Limb (tissue), 2 donors: ENCODE data around the gene SSR4.

Experiments used
- DNase-seq, 2 donors: peaks; one replicate each; pipeline ENCODE4 v3.0.0-alpha.2; 2016; ENCODE audit errors: extremely low spot score in 2 of 2

Gene SSR4

GRCh38 chrX:153769158-153769864 is 25.2 kb upstream of the SSR4 start:
- DNase-seq: no peak

DNA sequence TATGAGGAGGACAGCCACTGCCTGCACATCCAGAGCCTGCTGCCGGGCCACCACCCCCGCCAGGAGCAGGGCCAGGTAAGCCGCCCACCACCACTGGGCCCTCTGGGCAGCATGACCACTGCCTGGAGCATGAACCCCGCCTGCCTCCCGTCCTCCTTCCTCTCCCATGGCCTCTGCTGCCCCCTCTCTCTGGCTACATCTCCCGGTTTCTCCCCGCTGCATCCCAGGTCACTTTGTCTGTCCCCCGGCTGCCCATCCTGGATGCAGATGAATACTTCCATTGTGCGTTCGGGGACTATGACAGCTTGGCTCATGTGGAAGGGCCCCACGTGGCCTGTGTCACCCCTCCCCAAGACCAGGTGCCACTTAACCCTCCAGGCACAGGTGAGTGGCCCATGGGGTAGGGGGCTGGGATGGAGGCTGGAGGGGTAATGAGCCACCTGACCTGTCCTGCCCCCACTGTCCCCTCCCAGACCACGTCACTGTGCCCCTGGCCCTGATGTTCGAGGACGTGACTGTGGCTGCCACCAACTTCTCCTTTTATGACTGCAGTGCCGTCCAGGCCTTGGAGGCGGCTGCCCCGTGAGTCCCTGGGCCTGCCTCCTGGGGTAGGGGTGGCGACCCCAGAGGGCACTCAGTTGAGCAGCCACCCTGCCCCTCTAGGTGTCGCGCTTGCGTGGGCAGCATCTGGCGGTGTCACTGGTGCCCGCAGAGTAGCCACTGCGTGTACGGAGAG is 24.4 kb upstream of the SSR4 start:
- DNase-seq: no peak

DNA sequence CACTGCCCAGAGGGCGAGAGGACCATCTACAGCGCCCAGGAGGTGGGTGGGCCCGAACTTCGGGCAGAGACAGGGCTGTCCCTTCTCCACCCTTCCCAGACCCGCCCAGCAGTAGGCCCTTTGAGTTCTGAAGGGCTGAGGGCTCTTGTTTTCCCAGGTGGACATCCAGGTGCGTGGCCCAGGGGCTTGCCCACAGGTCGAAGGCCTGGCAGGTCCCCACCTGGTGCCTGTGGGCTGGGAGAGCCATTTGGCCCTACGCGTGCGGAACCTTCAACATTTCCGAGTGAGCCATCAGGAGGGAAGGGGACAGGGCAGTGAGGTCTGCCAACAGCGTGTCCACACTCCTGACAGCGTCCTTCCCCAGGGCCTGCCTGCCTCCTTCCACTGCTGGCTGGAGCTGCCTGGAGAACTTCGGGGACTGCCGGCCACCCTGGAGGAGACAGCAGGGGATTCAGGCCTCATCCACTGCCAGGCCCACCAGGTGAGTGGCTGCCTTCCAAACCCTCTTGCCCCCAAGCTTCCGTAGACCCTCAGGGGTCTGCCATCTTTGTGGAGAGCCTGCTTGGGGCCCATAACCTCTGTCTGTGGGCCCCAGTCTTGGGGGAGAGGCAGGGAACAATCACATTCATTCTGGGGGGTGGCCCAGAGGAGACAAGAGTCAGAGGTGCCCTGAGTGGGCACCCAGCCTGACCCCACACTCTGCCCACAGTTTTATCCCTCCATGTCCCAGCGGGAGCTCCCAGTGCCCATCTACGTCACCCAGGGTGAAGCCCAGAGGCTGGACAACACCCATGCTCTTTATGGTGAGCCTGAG is 23.7 kb upstream of the SSR4 start:
- no peak for DNase-seq

DNA sequence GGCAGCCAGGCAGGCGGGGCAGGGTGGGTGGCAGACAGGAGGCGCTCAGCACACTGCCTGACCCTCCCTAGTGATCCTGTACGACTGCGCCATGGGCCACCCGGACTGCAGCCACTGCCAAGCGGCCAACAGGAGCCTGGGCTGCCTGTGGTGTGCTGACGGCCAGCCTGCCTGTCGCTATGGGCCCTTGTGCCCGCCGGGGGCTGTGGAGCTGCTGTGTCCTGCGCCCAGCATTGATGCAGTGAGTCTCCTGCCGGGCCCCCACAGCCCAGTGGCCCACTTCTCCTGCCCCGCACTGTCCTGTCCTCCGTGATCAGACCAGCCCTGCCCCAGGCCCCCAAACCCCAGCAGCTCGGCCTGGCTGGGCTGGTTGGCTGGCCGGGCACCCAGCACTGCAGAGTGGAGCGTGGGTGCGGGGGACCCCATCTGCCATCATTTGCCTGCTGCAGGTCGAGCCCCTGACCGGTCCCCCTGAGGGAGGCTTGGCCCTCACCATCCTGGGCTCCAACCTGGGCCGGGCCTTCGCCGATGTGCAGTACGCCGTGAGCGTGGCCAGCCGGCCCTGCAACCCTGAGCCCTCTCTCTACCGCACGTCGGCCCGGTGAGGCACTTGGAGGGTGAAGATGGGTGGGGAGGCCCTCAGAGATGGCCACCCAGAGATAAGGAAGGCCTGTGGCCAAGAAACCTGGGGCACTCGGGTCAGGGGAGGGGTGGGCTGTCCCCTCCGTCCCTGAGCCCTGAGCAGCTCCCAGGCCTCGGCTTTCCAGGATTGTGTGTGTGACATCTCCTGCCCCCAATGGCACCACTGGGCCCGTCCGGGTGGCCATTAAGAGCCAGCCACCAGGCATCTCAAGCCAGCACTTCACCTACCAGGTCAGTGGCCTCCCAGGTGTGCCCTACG is 22.8 kb upstream of the SSR4 start:
- no peak for DNase-seq

DNA sequence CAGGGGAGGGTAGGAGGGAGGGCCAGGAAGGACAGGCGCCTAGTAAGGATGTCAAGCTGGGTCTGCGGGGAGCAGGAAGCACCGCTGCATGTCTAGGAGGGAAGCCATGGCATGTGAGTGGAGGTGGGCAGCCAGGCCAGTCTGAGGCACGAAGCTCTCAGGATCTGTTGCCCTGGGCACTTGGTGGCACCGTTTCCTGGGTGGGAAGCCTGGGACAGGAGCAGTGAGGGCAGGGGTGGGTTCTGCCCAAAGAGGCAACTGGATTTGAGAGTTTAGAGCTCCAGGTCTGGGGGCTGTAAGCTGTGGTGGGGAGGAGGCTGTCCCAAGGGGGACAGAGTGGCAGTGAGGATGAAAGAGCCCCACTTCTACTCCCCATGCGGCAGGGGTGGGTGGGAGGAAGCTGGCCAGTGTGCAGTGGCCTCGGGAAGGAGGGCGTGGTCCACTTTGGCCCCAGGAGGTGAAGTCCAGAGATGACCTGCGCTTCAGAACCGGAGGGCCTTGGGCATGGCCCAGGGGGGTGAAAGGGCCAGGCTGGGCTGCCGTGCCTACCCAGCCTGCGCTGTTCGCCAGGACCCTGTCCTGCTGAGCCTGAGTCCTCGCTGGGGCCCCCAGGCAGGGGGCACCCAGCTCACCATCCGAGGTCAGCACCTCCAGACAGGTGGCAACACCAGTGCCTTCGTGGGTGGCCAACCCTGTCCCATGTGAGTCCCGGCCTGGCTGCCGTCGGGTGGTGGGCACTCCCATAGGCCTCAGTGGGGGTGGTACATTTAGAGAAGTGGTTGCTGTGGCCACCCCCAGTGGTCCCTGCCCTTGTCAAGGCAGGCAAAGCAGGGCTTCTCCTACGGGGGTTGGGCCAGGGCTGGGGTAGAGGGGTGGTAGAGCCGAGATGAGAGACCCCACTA is 21.9 kb upstream of the SSR4 start:
- DNase-seq: no peak

GRCh38 chrX:153773218-153773611 is 21.3 kb upstream of the SSR4 start:
- DNase-seq: no peak

DNA sequence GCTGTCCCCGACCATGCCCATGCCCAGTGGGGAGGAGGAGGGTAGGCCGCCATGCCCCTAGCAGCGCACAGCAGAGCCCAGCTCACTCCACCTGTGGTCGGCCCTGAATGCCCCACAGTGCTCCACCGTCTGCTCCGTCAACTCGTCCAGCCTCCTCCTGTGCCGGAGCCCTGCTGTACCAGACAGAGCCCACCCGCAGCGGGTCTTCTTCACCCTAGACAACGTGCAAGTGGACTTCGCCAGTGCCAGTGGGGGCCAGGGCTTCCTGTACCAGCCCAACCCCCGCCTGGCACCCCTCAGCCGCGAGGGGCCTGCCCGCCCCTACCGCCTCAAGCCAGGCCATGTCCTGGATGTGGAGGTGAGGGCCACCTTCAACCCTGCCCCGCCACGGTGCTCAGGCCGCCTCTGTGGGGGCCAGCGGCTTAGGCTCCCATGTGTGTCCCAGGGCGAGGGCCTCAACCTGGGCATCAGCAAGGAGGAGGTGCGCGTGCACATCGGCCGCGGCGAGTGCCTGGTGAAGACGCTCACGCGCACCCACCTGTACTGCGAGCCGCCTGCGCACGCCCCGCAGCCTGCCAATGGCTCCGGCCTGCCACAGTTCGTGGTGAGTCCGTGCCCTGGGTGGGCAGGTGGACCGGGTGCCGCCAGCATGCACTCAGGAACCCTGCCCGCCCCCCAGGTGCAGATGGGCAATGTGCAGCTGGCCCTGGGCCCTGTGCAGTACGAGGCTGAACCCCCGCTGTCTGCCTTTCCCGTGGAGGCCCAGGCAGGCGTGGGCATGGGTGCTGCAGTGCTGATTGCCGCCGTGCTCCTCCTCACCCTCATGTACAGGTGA is 20.5 kb upstream of the SSR4 start:
- peak in 1 of 2 donors; percentile 11 for DNase-seq

DNA sequence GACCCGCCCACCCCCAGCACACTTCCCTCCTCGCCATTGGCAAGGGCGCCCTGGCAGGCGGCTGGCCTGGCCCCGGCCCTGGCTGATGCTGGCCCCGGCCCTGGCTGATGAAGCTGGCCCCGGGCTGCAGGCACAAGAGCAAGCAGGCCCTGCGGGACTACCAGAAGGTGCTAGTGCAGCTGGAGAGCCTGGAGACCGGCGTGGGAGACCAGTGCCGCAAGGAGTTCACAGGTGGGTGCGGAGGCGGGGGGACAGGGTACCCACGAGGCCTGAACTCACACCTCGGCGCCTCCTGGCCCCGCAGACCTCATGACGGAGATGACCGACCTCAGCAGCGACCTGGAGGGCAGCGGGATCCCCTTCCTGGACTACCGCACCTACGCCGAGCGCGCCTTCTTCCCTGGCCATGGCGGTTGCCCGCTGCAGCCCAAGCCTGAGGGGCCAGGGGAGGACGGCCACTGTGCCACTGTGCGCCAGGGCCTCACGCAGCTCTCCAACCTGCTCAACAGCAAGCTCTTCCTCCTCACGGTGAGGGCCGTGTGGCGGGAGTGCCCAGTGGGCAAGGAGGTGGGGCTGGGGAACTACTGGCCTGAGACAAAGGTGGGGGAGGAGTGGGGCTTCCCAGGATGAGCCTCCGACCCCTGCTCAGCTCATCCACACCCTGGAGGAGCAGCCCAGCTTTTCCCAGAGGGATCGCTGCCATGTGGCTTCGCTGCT is 19.7 kb upstream of the SSR4 start:
- peak in 1 of 2 donors; percentile 18 for DNase-seq

- peak in 1 of 2 donors; percentile 14 for DNase-seq
These were observed 19.0 kb upstream of the SSR4 start for GRCh38 chrX:153775293-153776119.

DNA sequence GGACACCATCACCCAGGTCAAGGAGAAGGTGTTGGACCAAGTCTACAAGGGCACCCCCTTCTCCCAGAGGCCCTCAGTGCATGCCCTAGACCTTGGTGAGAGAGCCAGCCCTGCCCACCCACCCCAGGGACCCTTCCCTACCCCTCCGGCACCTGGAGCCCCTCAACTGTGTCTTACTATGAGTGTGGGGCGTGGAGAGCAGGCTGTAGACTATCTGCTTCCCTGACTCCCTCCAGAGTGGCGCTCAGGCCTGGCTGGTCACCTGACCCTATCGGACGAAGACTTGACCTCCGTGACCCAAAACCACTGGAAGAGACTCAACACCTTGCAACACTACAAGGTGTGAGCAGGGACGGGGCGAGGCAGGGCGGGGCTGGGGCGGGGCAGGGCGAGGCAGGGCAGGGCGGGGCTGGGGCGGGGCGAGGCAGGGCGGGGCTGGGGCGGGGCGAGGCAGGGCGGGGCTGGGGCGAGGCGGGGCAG is 18.3 kb upstream of the SSR4 start:
- no peak for DNase-seq

GRCh38 chrX:153776611-153777045 is 17.8 kb upstream of the SSR4 start:
- DNase-seq: no peak

DNA sequence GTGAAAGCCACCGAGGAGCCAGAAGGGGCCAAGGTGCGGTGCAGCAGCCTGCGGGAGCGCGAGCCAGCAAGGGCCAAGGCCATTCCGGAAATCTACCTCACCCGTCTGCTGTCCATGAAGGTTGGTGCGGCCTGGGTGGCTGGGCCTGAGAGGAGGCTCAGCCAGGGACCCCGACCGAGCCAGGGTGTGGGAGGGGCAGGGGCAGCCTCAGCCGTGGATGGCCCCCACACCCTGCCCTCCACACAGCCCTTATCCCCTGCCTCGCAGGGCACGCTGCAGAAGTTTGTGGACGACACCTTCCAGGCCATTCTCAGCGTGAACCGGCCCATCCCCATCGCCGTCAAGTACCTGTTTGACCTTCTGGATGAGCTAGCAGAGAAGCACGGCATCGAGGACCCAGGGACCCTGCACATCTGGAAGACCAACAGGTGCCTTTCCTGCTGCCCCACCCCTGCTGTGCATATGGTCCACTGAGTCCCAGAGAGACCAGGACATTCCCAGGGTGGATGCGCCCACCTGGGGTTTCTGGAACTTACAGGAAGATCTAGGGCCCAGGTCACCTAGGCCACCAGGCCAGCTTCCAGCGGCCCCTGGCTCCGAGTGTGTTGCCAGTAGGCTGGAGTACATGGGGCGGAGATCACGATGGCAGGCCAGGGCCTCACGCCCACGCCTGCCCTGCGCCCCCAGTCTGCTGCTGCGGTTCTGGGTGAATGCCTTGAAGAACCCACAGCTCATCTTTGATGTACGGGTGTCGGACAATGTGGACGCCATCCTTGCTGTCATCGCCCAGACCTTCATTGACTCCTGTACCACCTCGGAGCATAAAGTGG is 17.0 kb upstream of the SSR4 start:
- DNase-seq: no peak

DNA sequence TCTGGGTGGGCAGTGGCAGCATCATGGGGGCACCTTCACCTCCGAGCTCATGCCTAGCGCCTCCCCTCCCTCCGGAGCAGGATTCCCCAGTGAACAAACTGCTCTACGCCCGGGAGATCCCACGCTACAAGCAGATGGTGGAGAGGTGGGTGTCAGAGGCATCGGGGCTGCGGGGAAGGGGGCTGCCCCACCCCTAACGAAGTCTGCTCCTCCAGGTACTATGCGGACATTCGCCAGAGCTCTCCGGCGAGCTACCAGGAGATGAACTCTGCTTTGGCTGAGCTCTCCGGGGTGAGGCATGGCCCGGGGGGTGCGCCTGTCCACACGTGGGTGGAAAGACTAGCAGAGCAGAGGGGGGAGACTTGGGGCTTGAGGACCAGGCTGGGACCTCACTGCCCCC is 16.3 kb upstream of the SSR4 start:
- DNase-seq: no peak

DNA sequence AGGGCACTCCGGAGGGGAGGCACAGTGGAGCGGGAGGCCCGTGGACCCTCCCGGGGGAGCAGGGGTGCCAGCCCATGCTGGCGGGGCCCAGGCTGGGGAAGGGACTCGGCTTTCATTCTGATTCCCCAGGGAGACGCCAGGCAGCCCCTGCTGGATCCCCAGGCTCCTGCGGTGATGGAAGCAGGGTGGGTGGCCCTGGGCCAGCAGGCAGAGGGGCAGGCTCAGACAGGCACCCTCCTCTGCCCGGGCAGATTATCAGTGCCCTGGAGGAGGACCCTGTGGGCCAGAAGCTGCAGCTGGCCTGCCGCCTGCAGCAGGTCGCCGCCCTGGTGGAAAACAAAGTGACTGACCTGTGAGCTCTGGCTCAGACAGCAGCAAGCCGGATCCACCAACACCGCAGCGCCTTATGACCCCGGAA is 15.8 kb upstream of the SSR4 start:
- no peak for DNase-seq

GRCh38 chrX:153779891-153780677 is 14.4 kb upstream of the SSR4 start:
- DNase-seq: no peak
